HEK293 (cell line): Measurements from ENCODE around the gene SEMA4C.

Experiments used
- FEZF1 ChIP-seq: fragments of 450-650 bp; formaldehyde crosslinking; IDR thresholded peaks from 2 replicates; pipeline ENCODE4 v1.5.1; 2016; ENCODE audit warnings: missing biosample characterization, missing genetic modification characterization
- GLIS2 ChIP-seq: fragments of 450-650 bp; formaldehyde crosslinking; IDR thresholded peaks from 2 replicates; pipeline ENCODE4 v1.5.1; 2016; ENCODE audit warnings: missing biosample characterization, missing genetic modification characterization
- IKZF3 ChIP-seq: fragments of 450-650 bp; IDR thresholded peaks from 2 replicates; pipeline ENCODE4 v1.5.0; 2018; ENCODE audit warnings: missing biosample characterization, mild to moderate bottlenecking, missing genetic modification characterization, moderate library complexity
- MZF1 ChIP-seq: fragments of 450-650 bp; formaldehyde crosslinking; IDR thresholded peaks from 2 replicates; pipeline ENCODE4 v1.5.1; 2017; ENCODE audit warnings: missing biosample characterization, missing genetic modification characterization, borderline replicate concordance
- TCF7L2 ChIP-seq: IDR thresholded peaks from 2 replicates; pipeline ENCODE4 v1.6.1; 2011; ENCODE audit warnings: low read depth, mild to moderate bottlenecking, inconsistent platforms, low read length, moderate library complexity, borderline replicate concordance
- YY1 ChIP-seq: fragments of 450-650 bp; formaldehyde crosslinking; IDR thresholded peaks from 2 replicates; pipeline ENCODE4 v1.5.1; 2018; ENCODE audit warnings: missing biosample characterization, missing genetic modification characterization
- ZIC2 ChIP-seq: fragments of 450-650 bp; formaldehyde crosslinking; IDR thresholded peaks from 2 replicates; pipeline ENCODE4 v1.5.1; 2016; ENCODE audit warnings: missing biosample characterization, missing genetic modification characterization
- ZNF155 ChIP-seq: fragments of 450-650 bp; formaldehyde crosslinking; IDR thresholded peaks from 2 replicates; pipeline ENCODE4 v1.5.1; 2016; ENCODE audit warnings: missing biosample characterization, missing genetic modification characterization
- ZNF16 ChIP-seq: fragments of 450-650 bp; formaldehyde crosslinking; IDR thresholded peaks from 2 replicates; pipeline ENCODE4 v1.5.1; 2016; ENCODE audit warnings: low read depth, missing biosample characterization, missing genetic modification characterization
- ZNF266 ChIP-seq: fragments of 450-650 bp; formaldehyde crosslinking; IDR thresholded peaks from 2 replicates; pipeline ENCODE4 v1.5.1; 2016; ENCODE audit warnings: missing biosample characterization, missing genetic modification characterization, low read depth
- ZNF394 ChIP-seq: fragments of 450-650 bp; formaldehyde crosslinking; IDR thresholded peaks from 2 replicates; pipeline ENCODE4 v1.5.1; 2016; ENCODE audit warnings: missing biosample characterization, missing genetic modification characterization, mild to moderate bottlenecking, moderate library complexity, borderline replicate concordance
- ZNF426 ChIP-seq: fragments of 450-650 bp; formaldehyde crosslinking; IDR thresholded peaks from 2 replicates; pipeline ENCODE4 v1.5.1; 2017; ENCODE audit warnings: missing biosample characterization, missing genetic modification characterization, mild to moderate bottlenecking, inconsistent platforms, moderate library complexity
- ZNF677 ChIP-seq: fragments of 450-650 bp; IDR thresholded peaks from 2 replicates; pipeline ENCODE4 v1.5.0; 2018; ENCODE audit warnings: missing biosample characterization, mild to moderate bottlenecking, missing genetic modification characterization, moderate library complexity
- ZSCAN16 ChIP-seq: fragments of 450-650 bp; formaldehyde crosslinking; IDR thresholded peaks from 2 replicates; pipeline ENCODE4 v1.5.1; 2016; ENCODE audit warnings: missing biosample characterization, missing genetic modification characterization
- TF ChIP-seq, protein P1 (sequence below): fragments of 450-650 bp; formaldehyde crosslinking; IDR thresholded peaks from 2 replicates; pipeline ENCODE4 v1.5.1; 2016; ENCODE audit warnings: missing biosample characterization, missing genetic modification characterization
- TF ChIP-seq, protein P2 (sequence below): fragments of 450-650 bp; formaldehyde crosslinking; IDR thresholded peaks from 2 replicates; pipeline ENCODE4 v1.5.1; 2017; ENCODE audit warnings: missing biosample characterization, missing genetic modification characterization
- TF ChIP-seq, protein P3 (sequence below): fragments of 450-650 bp; formaldehyde crosslinking; IDR thresholded peaks from 2 replicates; pipeline ENCODE4 v1.5.1; 2017; ENCODE audit warnings: missing biosample characterization, missing genetic modification characterization
- TF ChIP-seq, protein P4 (sequence below): fragments of 450-650 bp; formaldehyde crosslinking; IDR thresholded peaks from 2 replicates; pipeline ENCODE4 v1.5.1; 2016; ENCODE audit warnings: missing biosample characterization, missing genetic modification characterization

The SEMA4C gene

DNA sequence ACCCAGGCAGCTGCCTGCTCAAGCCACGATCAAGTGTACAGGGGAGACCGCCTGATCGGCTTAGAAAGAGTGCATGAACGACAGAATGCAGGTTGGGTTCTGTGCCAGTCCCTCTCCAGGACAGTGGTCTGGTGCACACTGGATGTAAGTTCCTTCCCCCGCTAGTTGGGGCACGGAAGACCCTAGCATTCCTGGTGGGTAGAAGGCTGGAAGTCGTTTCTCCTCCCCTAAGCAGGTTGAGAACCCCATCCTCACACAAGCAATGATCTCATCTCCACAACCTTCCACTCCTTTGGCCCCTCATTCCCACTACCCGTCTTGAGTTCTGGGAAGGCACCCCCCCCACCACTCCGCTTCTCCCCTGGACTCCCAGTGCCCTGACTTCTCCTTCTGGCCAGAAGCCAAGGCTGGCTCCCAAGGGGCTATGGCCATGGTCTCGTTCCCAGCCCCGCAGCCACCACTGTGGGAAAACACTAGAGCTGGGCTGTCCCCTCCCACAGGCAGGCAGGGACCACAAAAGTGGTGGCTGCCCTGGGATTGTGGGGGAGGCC lies 10.7 kb downstream of the SEMA4C start (continued):
- TF ChIP-seq, protein P1, sequence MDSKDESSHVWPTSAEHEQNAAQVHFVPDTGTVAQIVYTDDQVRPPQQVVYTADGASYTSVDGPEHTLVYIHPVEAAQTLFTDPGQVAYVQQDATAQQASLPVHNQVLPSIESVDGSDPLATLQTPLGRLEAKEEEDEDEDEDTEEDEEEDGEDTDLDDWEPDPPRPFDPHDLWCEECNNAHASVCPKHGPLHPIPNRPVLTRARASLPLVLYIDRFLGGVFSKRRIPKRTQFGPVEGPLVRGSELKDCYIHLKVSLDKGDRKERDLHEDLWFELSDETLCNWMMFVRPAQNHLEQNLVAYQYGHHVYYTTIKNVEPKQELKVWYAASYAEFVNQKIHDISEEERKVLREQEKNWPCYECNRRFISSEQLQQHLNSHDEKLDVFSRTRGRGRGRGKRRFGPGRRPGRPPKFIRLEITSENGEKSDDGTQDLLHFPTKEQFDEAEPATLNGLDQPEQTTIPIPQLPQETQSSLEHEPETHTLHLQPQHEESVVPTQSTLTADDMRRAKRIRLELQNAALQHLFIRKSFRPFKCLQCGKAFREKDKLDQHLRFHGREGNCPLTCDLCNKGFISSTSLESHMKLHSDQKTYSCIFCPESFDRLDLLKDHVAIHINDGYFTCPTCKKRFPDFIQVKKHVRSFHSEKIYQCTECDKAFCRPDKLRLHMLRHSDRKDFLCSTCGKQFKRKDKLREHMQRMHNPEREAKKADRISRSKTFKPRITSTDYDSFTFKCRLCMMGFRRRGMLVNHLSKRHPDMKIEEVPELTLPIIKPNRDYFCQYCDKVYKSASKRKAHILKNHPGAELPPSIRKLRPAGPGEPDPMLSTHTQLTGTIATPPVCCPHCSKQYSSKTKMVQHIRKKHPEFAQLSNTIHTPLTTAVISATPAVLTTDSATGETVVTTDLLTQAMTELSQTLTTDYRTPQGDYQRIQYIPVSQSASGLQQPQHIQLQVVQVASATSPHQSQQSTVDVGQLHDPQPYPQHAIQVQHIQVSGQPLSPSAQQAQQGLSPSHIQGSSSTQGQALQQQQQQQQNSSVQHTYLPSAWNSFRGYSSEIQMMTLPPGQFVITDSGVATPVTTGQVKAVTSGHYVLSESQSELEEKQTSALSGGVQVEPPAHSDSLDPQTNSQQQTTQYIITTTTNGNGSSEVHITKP (tag by site-specific recombination): peak; percentile 97
- no peak for TF ChIP-seq YY1 (tag by site-specific recombination)
- TF ChIP-seq, protein P2, sequence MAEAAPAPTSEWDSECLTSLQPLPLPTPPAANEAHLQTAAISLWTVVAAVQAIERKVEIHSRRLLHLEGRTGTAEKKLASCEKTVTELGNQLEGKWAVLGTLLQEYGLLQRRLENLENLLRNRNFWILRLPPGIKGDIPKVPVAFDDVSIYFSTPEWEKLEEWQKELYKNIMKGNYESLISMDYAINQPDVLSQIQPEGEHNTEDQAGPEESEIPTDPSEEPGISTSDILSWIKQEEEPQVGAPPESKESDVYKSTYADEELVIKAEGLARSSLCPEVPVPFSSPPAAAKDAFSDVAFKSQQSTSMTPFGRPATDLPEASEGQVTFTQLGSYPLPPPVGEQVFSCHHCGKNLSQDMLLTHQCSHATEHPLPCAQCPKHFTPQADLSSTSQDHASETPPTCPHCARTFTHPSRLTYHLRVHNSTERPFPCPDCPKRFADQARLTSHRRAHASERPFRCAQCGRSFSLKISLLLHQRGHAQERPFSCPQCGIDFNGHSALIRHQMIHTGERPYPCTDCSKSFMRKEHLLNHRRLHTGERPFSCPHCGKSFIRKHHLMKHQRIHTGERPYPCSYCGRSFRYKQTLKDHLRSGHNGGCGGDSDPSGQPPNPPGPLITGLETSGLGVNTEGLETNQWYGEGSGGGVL: peak; percentile 59
- no peak for TF ChIP-seq ZNF266 (tag by site-specific recombination)
- TF ChIP-seq ZNF394: peak; percentile 69; the same call in 1 of the 2 replicates
- no peak for TF ChIP-seq MZF1 (tag by site-specific recombination)
- TF ChIP-seq ZNF16 (tag by site-specific recombination): no peak
- TF ChIP-seq ZNF677 (tag by site-specific recombination): no peak
- TF ChIP-seq ZNF426 (tag by site-specific recombination): no peak
- TF ChIP-seq GLIS2 (tag by site-specific recombination): 0 out of 2 replicates have a peak, but pooled peaks have one; percentile 19
- peak; percentile 15; the same call in 1 of the 2 replicates for TF ChIP-seq ZIC2 (tag by site-specific recombination)
- TF ChIP-seq, protein P3, sequence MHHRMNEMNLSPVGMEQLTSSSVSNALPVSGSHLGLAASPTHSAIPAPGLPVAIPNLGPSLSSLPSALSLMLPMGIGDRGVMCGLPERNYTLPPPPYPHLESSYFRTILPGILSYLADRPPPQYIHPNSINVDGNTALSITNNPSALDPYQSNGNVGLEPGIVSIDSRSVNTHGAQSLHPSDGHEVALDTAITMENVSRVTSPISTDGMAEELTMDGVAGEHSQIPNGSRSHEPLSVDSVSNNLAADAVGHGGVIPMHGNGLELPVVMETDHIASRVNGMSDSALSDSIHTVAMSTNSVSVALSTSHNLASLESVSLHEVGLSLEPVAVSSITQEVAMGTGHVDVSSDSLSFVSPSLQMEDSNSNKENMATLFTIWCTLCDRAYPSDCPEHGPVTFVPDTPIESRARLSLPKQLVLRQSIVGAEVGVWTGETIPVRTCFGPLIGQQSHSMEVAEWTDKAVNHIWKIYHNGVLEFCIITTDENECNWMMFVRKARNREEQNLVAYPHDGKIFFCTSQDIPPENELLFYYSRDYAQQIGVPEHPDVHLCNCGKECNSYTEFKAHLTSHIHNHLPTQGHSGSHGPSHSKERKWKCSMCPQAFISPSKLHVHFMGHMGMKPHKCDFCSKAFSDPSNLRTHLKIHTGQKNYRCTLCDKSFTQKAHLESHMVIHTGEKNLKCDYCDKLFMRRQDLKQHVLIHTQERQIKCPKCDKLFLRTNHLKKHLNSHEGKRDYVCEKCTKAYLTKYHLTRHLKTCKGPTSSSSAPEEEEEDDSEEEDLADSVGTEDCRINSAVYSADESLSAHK (tag by site-specific recombination): no peak
- TF ChIP-seq ZSCAN16 (tag by site-specific recombination): no peak
- 0 out of 2 replicates have a peak, but pooled peaks have one; percentile 27 for TF ChIP-seq IKZF3 (tag by site-specific recombination)
- TF ChIP-seq, protein P4, sequence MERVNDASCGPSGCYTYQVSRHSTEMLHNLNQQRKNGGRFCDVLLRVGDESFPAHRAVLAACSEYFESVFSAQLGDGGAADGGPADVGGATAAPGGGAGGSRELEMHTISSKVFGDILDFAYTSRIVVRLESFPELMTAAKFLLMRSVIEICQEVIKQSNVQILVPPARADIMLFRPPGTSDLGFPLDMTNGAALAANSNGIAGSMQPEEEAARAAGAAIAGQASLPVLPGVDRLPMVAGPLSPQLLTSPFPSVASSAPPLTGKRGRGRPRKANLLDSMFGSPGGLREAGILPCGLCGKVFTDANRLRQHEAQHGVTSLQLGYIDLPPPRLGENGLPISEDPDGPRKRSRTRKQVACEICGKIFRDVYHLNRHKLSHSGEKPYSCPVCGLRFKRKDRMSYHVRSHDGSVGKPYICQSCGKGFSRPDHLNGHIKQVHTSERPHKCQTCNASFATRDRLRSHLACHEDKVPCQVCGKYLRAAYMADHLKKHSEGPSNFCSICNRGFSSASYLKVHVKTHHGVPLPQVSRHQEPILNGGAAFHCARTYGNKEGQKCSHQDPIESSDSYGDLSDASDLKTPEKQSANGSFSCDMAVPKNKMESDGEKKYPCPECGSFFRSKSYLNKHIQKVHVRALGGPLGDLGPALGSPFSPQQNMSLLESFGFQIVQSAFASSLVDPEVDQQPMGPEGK: peak; percentile 72
- no peak for TF ChIP-seq FEZF1 (tag by site-specific recombination)
- TF ChIP-seq TCF7L2: no peak
- no peak for TF ChIP-seq ZNF155 (tag by site-specific recombination)
